Uterus (tissue), 4 donors: ENCODE results near the gene AEBP1. TPM values are rescaled to one million over a fixed set of nuclear protein-coding genes. Genes with fewer than 3 reads are reported as not detected.

Experiments
- microRNA-seq: library from miRNA; unstranded; fragments of <30 nt; microRNA quantifications from one replicate; pipeline ENCODE4, GENCODE V29; 2016; ENCODE audit warnings: borderline microRNAs expressed, borderline replicate concordance
- small RNA-seq: library from RNA; depleted of rRNA; stranded (forward); fragments of <200 nt; gene quantifications from one replicate; pipeline ENCODE3, GENCODE V24; 2016
- total RNA-seq, 4 donors: library from RNA; depleted of rRNA in 3 of 4; stranded (reverse); fragments of >200 nt in 3 of 4; gene quantifications; one replicate each; pipeline versions ENCODE4 v1.1.0 to v1.2.4, GENCODE V29; 2014 to 2023
- donor health status: DM: yes; HTN: yes; CAD: no.

The AEBP1 gene
- total RNA-seq, 4 donors from 2014 or later, result 88.9 to 395 (median 303) TPM

Small RNA genes lying within 50 kb of the gene (microRNA-seq; reads per million reads assigned to microRNA genes)
- 1.5 reads per million for gene MIR6838

Small RNA genes lying within 50 kb of the gene (small RNA-seq; reads per million reads assigned to genes)
- gene RNA5SP230, result not detected

Other genes with a start within 250 kb of the AEBP1 start
- 100 to 1,000 TPM in 2 of 4 donors, 10 to 100 TPM in 2; 34.2 to 134 (median 91.1) TPM for gene MRPS24, start 234.8 kb upstream of the AEBP1 start, total RNA-seq
- gene URGCP, start 197.7 kb upstream of the AEBP1 start, total RNA-seq, result 10 to 100 TPM; 13.1 to 44.8 (median 28.9) TPM
- gene UBE2D4, start 177.9 kb upstream of the AEBP1 start, total RNA-seq, result 10 to 100 TPM in 3 of 4 donors, 1 to 10 TPM in 1; 5.1 to 23.8 (median 16.5) TPM
- gene SPDYE1, start 106.4 kb upstream of the AEBP1 start, total RNA-seq, result not detected
- 100 to 1,000 TPM in 1 of 4 donors, 10 to 100 TPM in 3; 71.5 to 113 (median 91.0) TPM for gene DBNL, start 59.6 kb upstream of the AEBP1 start, total RNA-seq
- gene PGAM2, start 38.8 kb upstream of the AEBP1 start, total RNA-seq, result 1 to 10 TPM in 1 of 4 donors, under 1 TPM in 1, not detected in 2; 0.76 to 1.4 TPM
- gene POLM, start 21.8 kb upstream of the AEBP1 start, total RNA-seq, result 10 to 100 TPM; 10.6 to 33.6 (median 23.6) TPM
- gene POLD2, start 19.2 kb downstream of the AEBP1 start, total RNA-seq, result 10 to 100 TPM; 12.9 to 73.3 (median 33.7) TPM
- gene MYL7, start 37.0 kb downstream of the AEBP1 start, total RNA-seq, result not detected
- 1 to 10 TPM in 2 of 4 donors, under 1 TPM in 1, not detected in 1; 0.29 to 2.6 (median 1.8) TPM for gene GCK, start 85.1 kb downstream of the AEBP1 start, total RNA-seq
- 10 to 100 TPM; 12.4 to 85.3 (median 49.4) TPM for gene YKT6, start 96.6 kb downstream of the AEBP1 start, total RNA-seq
- gene CAMK2B, start 221.2 kb downstream of the AEBP1 start, total RNA-seq, result 1 to 10 TPM in 1 of 4 donors, under 1 TPM in 1, not detected in 2; 0.40 to 1.1 TPM